ENCODE data around the gene SNAP47. TPM values are rescaled to one million over a fixed set of nuclear protein-coding genes. Genes with fewer than 3 reads are reported as not detected.

SNAP47 gene
- total and polyA plus RNA-seq, 9 of the 15 experiments (the other 6 are each of a cell fraction or from before 2014, with no cell fraction given), result 2.5 to 41.3 (median 32.6) TPM

- no peak for TF ChIP-seq MXD1 (CRISPR knock-in tag; IDR thresholded peaks at IDR 0.05; ENCODE audit: borderline replicate concordance, poor library complexity, severe bottlenecking)
- peak; percentile 22; the same call in 1 of the 2 replicates for TF ChIP-seq ZBTB1 (CRISPR knock-in tag; IDR thresholded peaks at IDR 0.05; ENCODE audit: borderline replicate concordance, low read depth)
- no peak for TF ChIP-seq MED1 (CRISPR knock-in tag; IDR thresholded peaks at IDR 0.05; ENCODE audit: borderline replicate concordance)
Measured at GRCh38 chr1:227747948-227748495, 12.8 kb downstream of the SNAP47 start (continued).

GRCh38 chr1:227748496-227749182, 13.4 kb downstream of the SNAP47 start:
- peaks cover 70% of the 10 kb centered on the region for H3K79me2 ChIP-seq (ENCODE audit: control insufficient read depth, insufficient read depth, low read length)
- ChIA-PET CTCF (ENCODE audit: low intra/inter-chr PET ratio) (no interaction called here), POLR2A (no interaction called here)
- H3K9me1 ChIP-seq (ENCODE audit: control insufficient read depth, insufficient read depth, low read length), result peaks cover 22% of the 10 kb centered on the region
- DNase-seq (ENCODE audit: extremely low read depth in 1 of 4, low spot score in 3 of 4) (peak; percentile 62 to 74 (median 67)), ATAC-seq (peak; percentile 95), FAIRE-seq (peak; percentile 85)
- H3K36me3 ChIP-seq (ENCODE audit: control insufficient read depth, insufficient read depth, low read length), result peaks cover 44% of the 10 kb centered on the region
- H3K4me1 ChIP-seq (replicated peaks in 1 of 2; ENCODE audit: control insufficient read depth in 2 of 2, insufficient read depth in 2 of 2, low read length in 2 of 2), result peaks cover 26 to 38% of the 10 kb centered on the region in 2 experiments
- no TSS peak for BruUV-seq (replicated peaks)
- H3K9ac ChIP-seq (ENCODE audit: insufficient read depth in 1 of 2, low read depth in 2 of 2, low read length in 2 of 2), result peak overlapping the region; percentile 24 to 69
- H3K27me3 ChIP-seq (ENCODE audit: control insufficient read depth in 2 of 2, insufficient read depth in 2 of 2, low read length in 2 of 2), result no peaks in the 10 kb centered on the region
- in situ Hi-C loops (cut with MboI), result no loop called here
- WGBS (ENCODE audit: insufficient coverage, low coverage, missing lambda C conversion rate), result 13% methylated on average over 7 of the region's 7 CpGs
- intact Hi-C loops (cut with micrococcal nuclease), result no loop called here
- no peak overlapping the region for H2AFZ ChIP-seq (ENCODE audit: low read depth, low read length)
- H3K27ac ChIP-seq (ENCODE audit: extremely low read depth, low read depth, low read length), result peak overlapping the region; percentile 16
- H3K4me3 ChIP-seq, result no peak overlapping the region
- H3K9me3 ChIP-seq (replicated peaks; ENCODE audit: control insufficient read depth, insufficient read depth, low read depth, low read length), result no peaks in the 10 kb centered on the region
- peaks cover 11% of the 10 kb centered on the region for H4K20me1 ChIP-seq (replicated peaks; ENCODE audit: control insufficient read depth, insufficient read depth, low read length)
- H3K4me2 ChIP-seq (ENCODE audit: insufficient read depth, low read length), result peak overlapping the region; percentile 55
- TF ChIP-seq MTA2 (IDR thresholded peaks at IDR 0.05; ENCODE audit: low read depth) (no peak), HCFC1 (IDR thresholded peaks at IDR 0.05; ENCODE audit: low read depth, low read length) (no peak), ZNF253 (CRISPR knock-in tag; conservative IDR thresholded peaks at IDR 0.05) (no peak), NFIC (IDR thresholded peaks at IDR 0.05) (peak; percentile 23; the same call in 1 of the 2 replicates), MAX (CRISPR knock-in tag; IDR thresholded peaks at IDR 0.05) (0 out of 2 replicates have a peak, but pooled peaks have one; percentile 6), ATF1 (CRISPR knock-in tag; IDR thresholded peaks at IDR 0.05) (0 out of 2 replicates have a peak, but pooled peaks have one; percentile 22), ATF1 (tag; IDR thresholded peaks at IDR 0.05) (peak; percentile 89), ZBTB33 (CRISPR knock-in tag; IDR thresholded peaks at IDR 0.05) (no peak), CGGBP1 (CRISPR knock-in tag; IDR thresholded peaks at IDR 0.05) (no peak), FOXO4 (CRISPR knock-in tag; IDR thresholded peaks at IDR 0.05) (no peak), FOXK1 (CRISPR knock-in tag; IDR thresholded peaks at IDR 0.05; ENCODE audit: borderline replicate concordance) (no peak), XRCC3 (IDR thresholded peaks at IDR 0.05) (no peak), NEUROD1 (IDR thresholded peaks at IDR 0.05; ENCODE audit: borderline replicate concordance, low read depth, low read length, partially characterized antibody) (no peak)
